ENCODE measurements around the gene DYNLRB1. TPM values are rescaled to one million over a fixed set of nuclear protein-coding genes. Genes with fewer than 3 reads are reported as not detected.

Gene DYNLRB1
- total and polyA plus RNA-seq, 10 of the 15 experiments (the other 5 are each of a cell fraction or from before 2014, with no cell fraction given), result 87.9 to 313 (median 153) TPM

GRCh38 chr20:34541264-34541901 lies 25.2 kb downstream of the DYNLRB1 start:
- ChIA-PET CTCF (interaction anchor here (0.6 to 5.7 kb wide), 6 partner anchors 19 to 229 kb away, joined by 3 to 93 read pairs (median 14); no protein-coding TSS in a partner anchor), RAD21 (ENCODE audit: unreplicated experiment) (interaction anchor here (2.2 to 5.7 kb wide), 2 partner anchors 167 to 229 kb away, joined by 9 to 21 read pairs; no protein-coding TSS in a partner anchor), SMC1A (ENCODE audit: uncharacterized antibody, unreplicated experiment) (interaction anchor here (1.0 to 5.7 kb wide), 5 partner anchors 10 to 239 kb away, joined by 3 to 50 read pairs (median 6); partner anchors contain the start of gene TP53INP2), POLR2A (no interaction called here)
- ATAC-seq (peak; percentile 50; the same call in 2 of the 3 replicates), FAIRE-seq (no peak), DNase-seq (ENCODE audit: low read depth, low spot score) (no peak)
- Histone ChIP-seq H4K20me1 (ENCODE audit: control insufficient read depth, insufficient read depth) (no peaks in the 10 kb centered on the region), H2AFZ (ENCODE audit: control insufficient read depth, low read depth, low read length) (no peak overlapping the region), H3K4me2 (ENCODE audit: control insufficient read depth, insufficient read depth) (no peak overlapping the region), H3K36me3 (ENCODE audit: control insufficient read depth in 2 of 2, insufficient read depth in 2 of 2, low read length in 1 of 2) (peaks cover 9 to 14% of the 10 kb centered on the region in 2 experiments; a peak in 3 of 4 replicates), H3K79me2 (ENCODE audit: control insufficient read depth, insufficient read depth, low read length) (no peaks in the 10 kb centered on the region), H3K9ac (ENCODE audit: control insufficient read depth, insufficient read depth, low read length) (no peak overlapping the region), H3K27ac (ENCODE audit: control insufficient read depth, insufficient read depth) (peak overlapping the region; percentile 46), H3K9me3 (replicated peaks; ENCODE audit: control insufficient read depth, insufficient read depth, low read length) (no peaks in the 10 kb centered on the region), H3K27me3 (replicated peaks in 1 of 2; ENCODE audit: control insufficient read depth in 2 of 2, insufficient read depth in 2 of 2, low read length in 1 of 2) (no peaks in the 10 kb centered on the region), H3K4me3 (no peak overlapping the region), H3K4me1 (ENCODE audit: control insufficient read depth, insufficient read depth, low read length) (peaks cover 4% of the 10 kb centered on the region; the same call in 1 of the 2 replicates)
- intact Hi-C loops (cut with micrococcal nuclease; ENCODE audit: unreplicated experiment) (no loop called here), in situ Hi-C loops (cut with MboI) (no loop called here)
- 60% methylated on average over 13 of the region's 13 CpGs for WGBS (ENCODE audit: insufficient coverage, insufficient replicate concordance, low lambda C conversion rate, missing lambda C conversion rate)
- BruUV-seq (replicated peaks), result no TSS peak
- TF ChIP-seq NFYA (IDR thresholded peaks at IDR 0.05; ENCODE audit: borderline replicate concordance, low read depth, low read length), result no peak
- no peak for TF ChIP-seq SMC3 (IDR thresholded peaks at IDR 0.05; ENCODE audit: borderline replicate concordance, low read length)
- no peak for TF ChIP-seq MEF2B (IDR thresholded peaks at IDR 0.05; ENCODE audit: partially characterized antibody, poor library complexity, severe bottlenecking)
- no peak for TF ChIP-seq KAT2A (conservative IDR thresholded peaks at IDR 0.05; ENCODE audit: control insufficient read depth, low read depth, low read length)
- TF ChIP-seq ZNF24 (IDR thresholded peaks at IDR 0.05), result no peak
- no peak for TF ChIP-seq CBFB (IDR thresholded peaks at IDR 0.05; ENCODE audit: low read depth)
- TF ChIP-seq, protein P1, sequence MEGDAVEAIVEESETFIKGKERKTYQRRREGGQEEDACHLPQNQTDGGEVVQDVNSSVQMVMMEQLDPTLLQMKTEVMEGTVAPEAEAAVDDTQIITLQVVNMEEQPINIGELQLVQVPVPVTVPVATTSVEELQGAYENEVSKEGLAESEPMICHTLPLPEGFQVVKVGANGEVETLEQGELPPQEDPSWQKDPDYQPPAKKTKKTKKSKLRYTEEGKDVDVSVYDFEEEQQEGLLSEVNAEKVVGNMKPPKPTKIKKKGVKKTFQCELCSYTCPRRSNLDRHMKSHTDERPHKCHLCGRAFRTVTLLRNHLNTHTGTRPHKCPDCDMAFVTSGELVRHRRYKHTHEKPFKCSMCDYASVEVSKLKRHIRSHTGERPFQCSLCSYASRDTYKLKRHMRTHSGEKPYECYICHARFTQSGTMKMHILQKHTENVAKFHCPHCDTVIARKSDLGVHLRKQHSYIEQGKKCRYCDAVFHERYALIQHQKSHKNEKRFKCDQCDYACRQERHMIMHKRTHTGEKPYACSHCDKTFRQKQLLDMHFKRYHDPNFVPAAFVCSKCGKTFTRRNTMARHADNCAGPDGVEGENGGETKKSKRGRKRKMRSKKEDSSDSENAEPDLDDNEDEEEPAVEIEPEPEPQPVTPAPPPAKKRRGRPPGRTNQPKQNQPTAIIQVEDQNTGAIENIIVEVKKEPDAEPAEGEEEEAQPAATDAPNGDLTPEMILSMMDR (IDR thresholded peaks at IDR 0.05 in 2 of 3, conservative IDR thresholded peaks at IDR 0.05 in 1 of 3; ENCODE audit: control insufficient read depth in 2 of 3, extremely low read depth in 1 of 3, insufficient read depth in 1 of 3, low read depth in 3 of 3, low read length in 3 of 3), result no peak
